HepG2 (cell line): ENCODE data around the gene LDLRAD4. TPM values are rescaled to one million over a fixed set of nuclear protein-coding genes. Genes with fewer than 3 reads are reported as not detected.

Source experiments
- NCOA2 ChIP-seq: sonication (generic); formaldehyde crosslinking; IDR thresholded peaks from 2 replicates; pipeline ENCODE4 v1.8.0; 2022; ENCODE audit warnings: inconsistent platforms
- NR2F1 ChIP-seq, 2 experiments: fragments of 450-650 bp in 1 of 2; formaldehyde crosslinking in 1 of 2; IDR thresholded peaks; 2 replicates each; pipeline versions ENCODE4 v1.5.0 to v1.6.1; 2016 to 2020; ENCODE audit warnings: mild to moderate bottlenecking in 1 of 2, missing compliant biosample characterization in 1 of 2, missing genetic modification reagents in 1 of 2, moderate library complexity in 1 of 2
- REL ChIP-seq: sonication (generic); formaldehyde crosslinking; conservative IDR thresholded peaks from 2 replicates; pipeline ENCODE4 v1.8.0; 2022; ENCODE audit warnings: mild to moderate bottlenecking, missing genetic modification reagents, moderate library complexity
- SMYD3 ChIP-seq: sonication (generic); formaldehyde crosslinking; IDR thresholded peaks from 2 replicates; pipeline ENCODE4 v1.8.1; 2023; ENCODE audit warnings: mild to moderate bottlenecking, missing genetic modification reagents
- STAG1 ChIP-seq: sonication (generic); formaldehyde crosslinking; IDR thresholded peaks from 2 replicates; pipeline ENCODE4 v1.4.0; 2020; ENCODE audit warnings: missing genetic modification reagents
- ZFP90 ChIP-seq: sonication (generic); formaldehyde crosslinking; IDR thresholded peaks from 2 replicates; pipeline ENCODE4 v1.8.0; 2022; ENCODE audit warnings: missing genetic modification reagents, mild to moderate bottlenecking, inconsistent platforms, borderline replicate concordance
- polyA plus RNA-seq, 8 experiments: library from polyadenylated mRNA; depleted of rRNA in 3 of 8; stranded (reverse) in 7 of 8; unstranded in 1 of 8; fragments of >200 nt; fragmentation: Illumina TruSeq in 4 of 8; extraction: Trizol in 4 of 8; gene quantifications; 2 replicates each; pipeline versions ENCODE4 v1.2.1 to v1.2.3, GENCODE V29; 2011 to 2016; ENCODE audit warnings: low read depth in 4 of 8, missing spikeins in 1 of 8, mixed read lengths in 1 of 8; ENCODE audit not compliant: insufficient read depth in 1 of 8
- total RNA-seq, 5 experiments: library from RNA; depleted of rRNA; stranded (reverse); fragments of >200 nt; fragmentation: Illumina TruSeq; extraction: Trizol; gene quantifications; 2 replicates each; pipeline ENCODE4 v1.2.3, GENCODE V29; 2016; ENCODE audit warnings: low read depth in 1 of 5
- TF ChIP-seq, protein P1 (sequence below): sonication (generic); formaldehyde crosslinking; IDR thresholded peaks from 2 replicates; pipeline ENCODE4 v1.5.1; 2020; ENCODE audit warnings: mild to moderate bottlenecking, missing genetic modification reagents, borderline replicate concordance
- TF ChIP-seq, protein P2 (sequence below): sonication (generic); formaldehyde crosslinking; IDR thresholded peaks from 2 replicates; pipeline ENCODE4 v1.5.0; 2020; ENCODE audit warnings: mild to moderate bottlenecking, missing genetic modification reagents
- TF ChIP-seq, protein P3 (sequence below): sonication (generic); formaldehyde crosslinking; IDR thresholded peaks from 2 replicates; pipeline ENCODE4 v1.8.1; 2022; ENCODE audit warnings: low read depth, mild to moderate bottlenecking, missing genetic modification reagents

The LDLRAD4 gene
- total and polyA plus RNA-seq, 2 of the 13 experiments (the other 11 are each of a cell fraction or from before 2014, with no cell fraction given), result 13.6 to 20.9 TPM

DNA sequence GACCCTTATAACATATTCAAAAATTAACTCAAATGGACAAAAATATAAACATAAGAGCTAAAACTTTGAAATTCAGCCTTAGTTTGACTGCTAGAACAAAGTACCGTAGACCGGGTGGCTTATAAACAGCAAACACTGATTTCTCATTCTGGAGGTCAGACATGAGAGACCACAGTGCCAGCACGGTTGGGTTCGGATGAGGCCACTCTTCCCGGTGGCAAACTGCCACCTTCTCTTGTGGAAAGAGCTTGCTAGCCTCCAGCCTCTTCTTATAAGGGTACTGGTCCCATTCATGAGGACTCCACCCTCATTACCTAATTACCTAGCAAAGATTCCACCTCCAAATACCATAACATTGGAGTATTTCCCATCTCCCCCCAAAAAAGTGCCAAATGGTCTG lies 416.5 kb downstream of the LDLRAD4 start (continued):
- TF ChIP-seq, protein P1, sequence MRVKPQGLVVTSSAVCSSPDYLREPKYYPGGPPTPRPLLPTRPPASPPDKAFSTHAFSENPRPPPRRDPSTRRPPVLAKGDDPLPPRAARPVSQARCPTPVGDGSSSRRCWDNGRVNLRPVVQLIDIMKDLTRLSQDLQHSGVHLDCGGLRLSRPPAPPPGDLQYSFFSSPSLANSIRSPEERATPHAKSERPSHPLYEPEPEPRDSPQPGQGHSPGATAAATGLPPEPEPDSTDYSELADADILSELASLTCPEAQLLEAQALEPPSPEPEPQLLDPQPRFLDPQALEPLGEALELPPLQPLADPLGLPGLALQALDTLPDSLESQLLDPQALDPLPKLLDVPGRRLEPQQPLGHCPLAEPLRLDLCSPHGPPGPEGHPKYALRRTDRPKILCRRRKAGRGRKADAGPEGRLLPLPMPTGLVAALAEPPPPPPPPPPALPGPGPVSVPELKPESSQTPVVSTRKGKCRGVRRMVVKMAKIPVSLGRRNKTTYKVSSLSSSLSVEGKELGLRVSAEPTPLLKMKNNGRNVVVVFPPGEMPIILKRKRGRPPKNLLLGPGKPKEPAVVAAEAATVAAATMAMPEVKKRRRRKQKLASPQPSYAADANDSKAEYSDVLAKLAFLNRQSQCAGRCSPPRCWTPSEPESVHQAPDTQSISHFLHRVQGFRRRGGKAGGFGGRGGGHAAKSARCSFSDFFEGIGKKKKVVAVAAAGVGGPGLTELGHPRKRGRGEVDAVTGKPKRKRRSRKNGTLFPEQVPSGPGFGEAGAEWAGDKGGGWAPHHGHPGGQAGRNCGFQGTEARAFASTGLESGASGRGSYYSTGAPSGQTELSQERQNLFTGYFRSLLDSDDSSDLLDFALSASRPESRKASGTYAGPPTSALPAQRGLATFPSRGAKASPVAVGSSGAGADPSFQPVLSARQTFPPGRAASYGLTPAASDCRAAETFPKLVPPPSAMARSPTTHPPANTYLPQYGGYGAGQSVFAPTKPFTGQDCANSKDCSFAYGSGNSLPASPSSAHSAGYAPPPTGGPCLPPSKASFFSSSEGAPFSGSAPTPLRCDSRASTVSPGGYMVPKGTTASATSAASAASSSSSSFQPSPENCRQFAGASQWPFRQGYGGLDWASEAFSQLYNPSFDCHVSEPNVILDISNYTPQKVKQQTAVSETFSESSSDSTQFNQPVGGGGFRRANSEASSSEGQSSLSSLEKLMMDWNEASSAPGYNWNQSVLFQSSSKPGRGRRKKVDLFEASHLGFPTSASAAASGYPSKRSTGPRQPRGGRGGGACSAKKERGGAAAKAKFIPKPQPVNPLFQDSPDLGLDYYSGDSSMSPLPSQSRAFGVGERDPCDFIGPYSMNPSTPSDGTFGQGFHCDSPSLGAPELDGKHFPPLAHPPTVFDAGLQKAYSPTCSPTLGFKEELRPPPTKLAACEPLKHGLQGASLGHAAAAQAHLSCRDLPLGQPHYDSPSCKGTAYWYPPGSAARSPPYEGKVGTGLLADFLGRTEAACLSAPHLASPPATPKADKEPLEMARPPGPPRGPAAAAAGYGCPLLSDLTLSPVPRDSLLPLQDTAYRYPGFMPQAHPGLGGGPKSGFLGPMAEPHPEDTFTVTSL (CRISPR knock-in tag), result no peak
- TF ChIP-seq SMYD3 (CRISPR knock-in tag) (no peak), NR2F1 (CRISPR knock-in tag; IDR thresholded peaks at IDR 0.05) (no peak), STAG1 (no peak), NCOA2 (CRISPR knock-in tag) (no peak), ZFP90 (CRISPR knock-in tag) (no peak), REL (CRISPR knock-in tag) (no peak)
- TF ChIP-seq, protein P2, sequence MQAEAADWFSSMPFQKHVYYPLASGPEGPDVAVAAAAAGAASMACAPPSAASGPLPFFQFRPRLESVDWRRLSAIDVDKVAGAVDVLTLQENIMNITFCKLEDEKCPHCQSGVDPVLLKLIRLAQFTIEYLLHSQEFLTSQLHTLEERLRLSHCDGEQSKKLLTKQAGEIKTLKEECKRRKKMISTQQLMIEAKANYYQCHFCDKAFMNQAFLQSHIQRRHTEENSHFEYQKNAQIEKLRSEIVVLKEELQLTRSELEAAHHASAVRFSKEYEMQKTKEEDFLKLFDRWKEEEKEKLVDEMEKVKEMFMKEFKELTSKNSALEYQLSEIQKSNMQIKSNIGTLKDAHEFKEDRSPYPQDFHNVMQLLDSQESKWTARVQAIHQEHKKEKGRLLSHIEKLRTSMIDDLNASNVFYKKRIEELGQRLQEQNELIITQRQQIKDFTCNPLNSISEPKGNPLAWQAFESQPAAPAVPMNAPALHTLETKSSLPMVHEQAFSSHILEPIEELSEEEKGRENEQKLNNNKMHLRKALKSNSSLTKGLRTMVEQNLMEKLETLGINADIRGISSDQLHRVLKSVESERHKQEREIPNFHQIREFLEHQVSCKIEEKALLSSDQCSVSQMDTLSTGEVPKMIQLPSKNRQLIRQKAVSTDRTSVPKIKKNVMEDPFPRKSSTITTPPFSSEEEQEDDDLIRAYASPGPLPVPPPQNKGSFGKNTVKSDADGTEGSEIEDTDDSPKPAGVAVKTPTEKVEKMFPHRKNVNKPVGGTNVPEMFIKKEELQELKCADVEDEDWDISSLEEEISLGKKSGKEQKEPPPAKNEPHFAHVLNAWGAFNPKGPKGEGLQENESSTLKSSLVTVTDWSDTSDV (CRISPR knock-in tag), result no peak
- TF ChIP-seq, protein P3, sequence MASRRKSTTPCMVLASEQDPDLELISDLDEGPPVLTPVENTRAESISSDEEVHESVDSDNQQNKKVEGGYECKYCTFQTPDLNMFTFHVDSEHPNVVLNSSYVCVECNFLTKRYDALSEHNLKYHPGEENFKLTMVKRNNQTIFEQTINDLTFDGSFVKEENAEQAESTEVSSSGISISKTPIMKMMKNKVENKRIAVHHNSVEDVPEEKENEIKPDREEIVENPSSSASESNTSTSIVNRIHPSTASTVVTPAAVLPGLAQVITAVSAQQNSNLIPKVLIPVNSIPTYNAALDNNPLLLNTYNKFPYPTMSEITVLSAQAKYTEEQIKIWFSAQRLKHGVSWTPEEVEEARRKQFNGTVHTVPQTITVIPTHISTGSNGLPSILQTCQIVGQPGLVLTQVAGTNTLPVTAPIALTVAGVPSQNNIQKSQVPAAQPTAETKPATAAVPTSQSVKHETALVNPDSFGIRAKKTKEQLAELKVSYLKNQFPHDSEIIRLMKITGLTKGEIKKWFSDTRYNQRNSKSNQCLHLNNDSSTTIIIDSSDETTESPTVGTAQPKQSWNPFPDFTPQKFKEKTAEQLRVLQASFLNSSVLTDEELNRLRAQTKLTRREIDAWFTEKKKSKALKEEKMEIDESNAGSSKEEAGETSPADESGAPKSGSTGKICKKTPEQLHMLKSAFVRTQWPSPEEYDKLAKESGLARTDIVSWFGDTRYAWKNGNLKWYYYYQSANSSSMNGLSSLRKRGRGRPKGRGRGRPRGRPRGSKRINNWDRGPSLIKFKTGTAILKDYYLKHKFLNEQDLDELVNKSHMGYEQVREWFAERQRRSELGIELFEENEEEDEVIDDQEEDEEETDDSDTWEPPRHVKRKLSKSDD (CRISPR knock-in tag), result no peak
